ENCODE data around the gene BRD4.

The BRD4 gene

GRCh38 chr19:15313649-15314279, 18.6 kb downstream of the BRD4 start:
- no peak for DNase-seq (ENCODE audit: low spot score)

DNA sequence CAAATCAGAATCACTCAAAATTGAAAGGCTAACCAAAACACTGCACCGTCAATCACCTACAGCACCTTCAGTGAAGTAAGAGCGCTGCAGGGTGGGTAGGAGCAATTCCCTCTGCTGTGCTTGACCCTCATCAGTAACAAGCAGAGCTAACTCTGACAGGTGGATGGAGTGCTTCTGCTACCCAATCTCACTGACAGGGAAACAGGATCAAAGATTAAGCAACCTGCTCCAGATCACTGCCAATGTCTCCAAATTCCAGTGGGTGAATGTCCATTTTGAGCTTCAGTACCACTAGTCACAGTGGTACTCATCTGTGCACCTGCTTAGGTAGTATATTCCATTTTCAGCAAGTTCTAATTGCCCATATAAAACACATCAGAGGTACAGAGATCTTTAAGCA, 25.2 kb downstream of the BRD4 start:
- DNase-seq (ENCODE audit: low spot score) = no peak

GRCh38 chr19:15305582-15306334, 26.6 kb downstream of the BRD4 start:
- DNase-seq (ENCODE audit: low spot score) = no peak

DNA sequence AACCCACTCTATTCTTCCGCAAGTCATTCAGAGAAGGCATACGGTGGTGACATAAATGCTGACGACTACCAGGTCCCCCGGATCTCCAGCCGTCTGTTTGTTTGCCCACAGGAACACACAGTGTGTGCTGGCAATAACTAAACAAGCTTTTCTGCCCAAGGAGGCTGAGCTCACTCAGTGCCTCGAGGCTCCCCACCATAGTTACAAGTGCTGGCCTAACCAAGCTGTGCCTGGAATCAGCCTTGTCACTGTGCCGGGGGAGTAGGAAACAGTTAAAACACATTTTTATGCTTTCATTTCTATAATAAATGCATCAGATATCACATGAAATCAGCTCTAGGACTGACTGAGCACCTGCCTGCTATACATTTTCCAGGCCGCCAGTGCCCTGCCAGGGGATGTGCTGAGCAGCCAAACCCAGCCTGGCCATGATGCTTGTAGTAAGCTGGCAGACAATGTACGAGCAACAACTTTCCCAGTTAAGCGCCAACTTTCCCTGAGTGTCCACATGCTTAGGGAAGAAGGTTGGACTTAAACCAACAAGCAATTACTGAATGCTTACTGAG, 28.1 kb downstream of the BRD4 start:
- no peak for DNase-seq (ENCODE audit: low spot score)

- no peak for DNase-seq (ENCODE audit: low spot score)
These were observed 29.1 kb downstream of the BRD4 start for GRCh38 chr19:15303105-15303780.

- DNase-seq (ENCODE audit: low spot score) = no peak
These were observed 31.7 kb downstream of the BRD4 start for GRCh38 chr19:15300533-15301197.

DNA sequence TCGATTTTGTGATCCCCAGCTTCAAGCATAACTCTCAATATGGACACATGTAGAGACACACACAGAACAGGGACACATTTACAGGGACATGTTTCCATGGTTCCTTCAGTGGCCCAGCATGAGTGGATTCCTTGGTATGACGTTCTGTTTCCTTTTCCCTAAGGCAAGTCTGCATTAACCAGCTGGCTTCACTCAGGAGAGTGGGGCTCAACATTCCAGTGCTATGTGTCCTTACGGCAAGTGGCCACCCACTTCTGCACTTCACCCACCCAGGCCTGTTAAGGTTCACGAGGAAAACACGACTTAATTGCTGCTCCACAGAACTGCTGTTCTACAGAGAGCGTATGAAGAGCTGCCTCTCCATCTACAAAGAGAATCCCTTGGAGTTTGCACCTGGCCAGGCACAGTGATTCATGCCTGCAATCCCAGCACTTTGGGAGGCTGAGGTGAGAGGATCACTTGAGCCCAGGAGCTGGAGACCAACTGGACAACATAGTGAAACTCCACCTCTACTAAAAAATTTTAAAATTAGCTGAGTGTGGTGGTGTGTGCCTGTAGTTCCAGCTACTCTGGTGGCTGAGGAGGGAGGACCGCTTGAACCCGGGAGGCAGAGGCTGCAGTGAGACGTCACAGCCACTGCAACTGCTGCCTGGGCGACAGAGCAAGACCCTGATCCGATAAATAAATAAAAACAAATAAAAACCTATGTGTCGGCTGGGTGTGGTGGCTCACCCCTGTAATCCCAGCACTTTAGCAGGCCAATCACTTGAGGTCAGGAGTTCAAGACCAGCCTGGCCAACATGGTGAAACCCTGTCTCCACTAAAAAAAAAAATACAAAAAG, 32.5 kb downstream of the BRD4 start:
- DNase-seq (ENCODE audit: low spot score) = no peak

- DNase-seq (ENCODE audit: low spot score) = no peak
These were observed 33.3 kb downstream of the BRD4 start for GRCh38 chr19:15298847-15299567.

- DNase-seq (ENCODE audit: low spot score) = no peak
These were observed 34.7 kb downstream of the BRD4 start for GRCh38 chr19:15297416-15298224.

- DNase-seq (ENCODE audit: low spot score) = no peak
These were observed 35.4 kb downstream of the BRD4 start for GRCh38 chr19:15296841-15297415.

- DNase-seq (ENCODE audit: low spot score) = no peak
These were observed 36.0 kb downstream of the BRD4 start for GRCh38 chr19:15296353-15296752.

DNA sequence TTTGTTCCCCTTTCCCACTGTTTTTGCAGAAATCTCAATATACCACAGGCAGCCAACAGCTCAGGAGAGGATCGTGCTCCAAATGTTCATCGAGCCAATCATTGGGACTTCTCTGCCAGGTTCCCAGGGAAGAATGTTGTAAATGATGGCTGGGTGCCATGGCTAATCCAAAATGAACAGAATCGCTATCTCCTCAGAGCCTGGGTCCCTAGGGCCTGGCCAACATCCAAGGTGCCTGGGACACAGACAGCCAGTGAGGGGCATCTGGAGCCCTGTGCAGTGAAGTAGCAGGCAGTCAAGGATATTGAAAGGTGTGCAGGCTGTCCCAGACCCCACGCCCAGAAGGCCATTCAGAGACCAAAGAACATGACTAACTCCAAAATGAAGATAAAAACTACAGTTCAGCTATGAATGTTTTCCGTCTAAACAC, 37.8 kb downstream of the BRD4 start:
- no peak for DNase-seq (ENCODE audit: low spot score)

DNA sequence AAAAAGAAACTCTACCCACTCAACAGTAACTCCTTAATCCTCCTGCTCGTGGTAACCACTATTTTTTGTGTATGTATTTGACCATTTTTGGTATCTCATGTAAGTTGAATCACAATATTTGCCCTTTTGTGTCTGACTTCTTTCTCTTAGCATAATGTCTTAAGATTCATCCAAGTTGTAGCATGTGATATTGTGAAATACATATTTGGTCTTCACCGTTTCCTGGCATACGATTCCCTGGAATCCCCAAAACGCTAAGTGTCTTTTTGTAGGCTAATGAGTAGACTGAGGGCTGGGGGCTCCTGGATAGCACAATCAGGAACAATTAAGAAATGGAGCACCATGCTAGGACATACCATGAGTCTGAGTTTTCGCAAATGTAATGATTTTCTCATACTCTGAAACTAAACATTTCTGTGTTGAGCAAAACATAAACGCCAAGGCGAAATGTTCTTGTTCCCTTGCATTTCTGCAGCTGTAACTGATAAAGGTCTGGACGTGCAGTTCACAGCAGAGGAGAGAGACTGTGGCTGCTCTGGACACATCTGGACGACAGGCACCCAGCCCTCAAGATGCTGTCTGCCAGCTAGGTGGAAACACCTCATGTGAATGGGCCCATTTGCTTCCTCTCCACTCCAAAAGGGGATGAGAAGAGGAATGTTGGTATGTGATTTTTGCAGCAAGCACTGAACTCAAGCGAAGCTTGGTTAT, 38.4 kb downstream of the BRD4 start:
- DNase-seq (ENCODE audit: low spot score) = no peak

DNA sequence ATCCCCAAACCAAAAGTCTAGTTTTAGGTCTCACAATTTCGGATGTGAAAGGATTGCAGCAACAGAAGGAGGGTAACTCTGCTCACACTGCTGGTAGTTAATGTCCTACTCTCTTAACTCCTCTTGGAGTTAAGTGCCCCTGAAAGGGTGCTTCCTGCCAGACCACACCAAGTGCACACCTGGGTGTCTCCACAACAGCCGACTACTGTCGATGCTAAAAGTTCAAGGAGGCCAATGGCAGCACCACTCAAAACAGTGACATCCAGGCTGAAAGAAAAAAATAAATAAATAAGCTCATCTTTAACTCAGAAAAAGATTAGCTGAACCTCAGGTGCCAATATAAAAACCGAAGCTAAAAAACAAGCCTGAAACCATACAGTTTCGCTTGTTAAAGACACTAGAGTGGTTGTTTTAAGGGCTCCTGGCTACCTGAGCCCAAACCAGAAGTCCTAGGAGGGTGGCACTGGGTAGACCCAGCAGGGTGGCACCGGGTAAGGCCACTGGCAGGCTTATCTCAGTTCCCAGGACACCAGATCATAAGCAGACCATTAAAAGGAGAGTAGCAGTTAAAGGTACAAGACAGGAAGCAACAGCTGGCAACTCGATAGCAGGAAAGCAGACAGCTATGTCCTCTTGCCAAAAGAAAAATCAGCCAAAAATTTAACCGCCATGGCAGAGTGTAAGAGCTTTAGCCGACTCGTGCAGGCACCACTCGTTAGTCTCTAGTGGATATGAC, 39.3 kb downstream of the BRD4 start:
- no peak for DNase-seq (ENCODE audit: low spot score)

DNA sequence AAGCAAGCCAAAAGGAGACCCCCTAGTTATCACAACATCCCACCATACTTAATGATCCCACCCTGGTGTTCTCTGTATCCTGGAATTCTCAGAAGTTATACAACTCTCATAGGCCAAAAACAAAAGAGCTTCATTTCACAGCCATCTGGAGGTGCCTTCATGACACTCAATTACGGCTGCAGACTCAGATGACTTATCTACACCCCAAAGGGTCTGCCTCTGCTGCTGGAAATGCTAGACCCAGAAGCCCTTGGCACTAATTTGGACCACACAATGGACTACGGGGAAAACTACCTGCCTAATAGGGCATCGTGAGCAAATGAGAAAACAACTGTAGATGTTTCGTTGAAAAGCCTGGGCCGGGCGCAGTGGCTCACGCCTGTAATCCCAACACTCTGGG, 40.2 kb downstream of the BRD4 start:
- no peak for DNase-seq (ENCODE audit: low spot score)

GRCh38 chr19:15291548-15292021, 40.8 kb downstream of the BRD4 start:
- DNase-seq (ENCODE audit: low spot score) = no peak

GRCh38 chr19:15291089-15291488, 41.2 kb downstream of the BRD4 start:
- no peak for DNase-seq (ENCODE audit: low spot score)

DNA sequence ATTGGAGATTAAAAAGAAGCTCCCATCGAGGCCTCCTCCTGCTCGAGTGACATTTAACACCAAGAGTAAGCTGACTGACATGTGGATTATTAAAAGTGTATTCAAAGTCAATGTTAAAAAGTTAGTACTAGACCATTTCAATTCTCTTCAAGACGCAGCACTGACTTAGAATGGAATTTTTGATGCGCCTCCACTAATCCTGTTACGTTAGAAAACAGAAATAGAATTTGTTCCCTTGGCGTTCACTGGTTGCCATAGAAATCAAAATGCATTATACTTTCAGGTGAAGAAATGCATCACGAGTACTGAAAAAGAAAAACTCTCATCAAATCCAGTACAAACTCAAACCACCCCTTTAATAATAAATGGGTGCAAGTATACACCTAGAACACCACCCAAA, 42.2 kb downstream of the BRD4 start:
- DNase-seq (ENCODE audit: low spot score) = no peak

Data from Ammon's horn (tissue), 1 donor.